ENCODE data around the gene ATR.

DNA sequence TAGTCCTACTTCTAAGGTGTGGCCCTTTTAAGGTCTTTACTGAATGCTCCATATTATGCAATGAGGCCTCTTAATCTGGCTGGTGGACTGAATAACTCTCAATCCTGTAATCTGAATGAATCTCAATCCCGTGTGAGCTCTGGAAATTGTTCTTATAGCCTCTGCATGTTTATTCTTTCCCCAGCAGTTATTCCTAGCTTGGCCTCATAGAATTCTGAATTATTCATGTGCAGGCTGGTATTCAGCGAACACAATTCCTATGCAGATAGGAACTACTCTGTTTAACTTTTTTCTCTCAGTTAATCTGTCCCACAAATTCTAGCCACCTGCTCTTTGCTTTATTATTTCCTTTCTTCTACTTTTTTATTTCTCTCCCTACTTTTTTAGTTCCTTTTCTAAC, 86.3 kb downstream of the ATR start:
- TF ChIP-seq, protein P1, sequence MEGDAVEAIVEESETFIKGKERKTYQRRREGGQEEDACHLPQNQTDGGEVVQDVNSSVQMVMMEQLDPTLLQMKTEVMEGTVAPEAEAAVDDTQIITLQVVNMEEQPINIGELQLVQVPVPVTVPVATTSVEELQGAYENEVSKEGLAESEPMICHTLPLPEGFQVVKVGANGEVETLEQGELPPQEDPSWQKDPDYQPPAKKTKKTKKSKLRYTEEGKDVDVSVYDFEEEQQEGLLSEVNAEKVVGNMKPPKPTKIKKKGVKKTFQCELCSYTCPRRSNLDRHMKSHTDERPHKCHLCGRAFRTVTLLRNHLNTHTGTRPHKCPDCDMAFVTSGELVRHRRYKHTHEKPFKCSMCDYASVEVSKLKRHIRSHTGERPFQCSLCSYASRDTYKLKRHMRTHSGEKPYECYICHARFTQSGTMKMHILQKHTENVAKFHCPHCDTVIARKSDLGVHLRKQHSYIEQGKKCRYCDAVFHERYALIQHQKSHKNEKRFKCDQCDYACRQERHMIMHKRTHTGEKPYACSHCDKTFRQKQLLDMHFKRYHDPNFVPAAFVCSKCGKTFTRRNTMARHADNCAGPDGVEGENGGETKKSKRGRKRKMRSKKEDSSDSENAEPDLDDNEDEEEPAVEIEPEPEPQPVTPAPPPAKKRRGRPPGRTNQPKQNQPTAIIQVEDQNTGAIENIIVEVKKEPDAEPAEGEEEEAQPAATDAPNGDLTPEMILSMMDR (IDR thresholded peaks at IDR 0.05): no peak
- TF ChIP-seq POLR2A (IDR thresholded peaks at IDR 0.05) (no peak), EP300 (IDR thresholded peaks at IDR 0.05) (no peak), POLR2AphosphoS5 (IDR thresholded peaks at IDR 0.05) (no peak)
